Ishikawa (cell line): ENCODE measurements around the gene RPS21.
A peak's percentile ranks its signal among the peaks of the same experiment; 100 is the strongest.

Experiments
- CEBPB ChIP-seq: IDR thresholded peaks from 2 replicates; pipeline ENCODE4 v1.6.1; 2012
- CREB1 ChIP-seq: IDR thresholded peaks from 2 replicates; pipeline ENCODE4 v1.6.1; 2012; ENCODE audit warnings: low read depth
- EGR1 ChIP-seq: IDR thresholded peaks from 2 replicates; pipeline ENCODE4 v1.6.1; 2012
- EP300 ChIP-seq: IDR thresholded peaks from 2 replicates; pipeline ENCODE4 v1.6.1; 2012; ENCODE audit warnings: borderline replicate concordance
- FOXM1 ChIP-seq: IDR thresholded peaks from 2 replicates; pipeline ENCODE4 v1.6.1; 2012; ENCODE audit warnings: low read depth, borderline replicate concordance
- NFIC ChIP-seq: IDR thresholded peaks from 2 replicates; pipeline ENCODE4 v1.6.1; 2012
- RAD21 ChIP-seq: IDR thresholded peaks from 2 replicates; pipeline ENCODE4 v1.6.1; 2012; ENCODE audit warnings: low read depth
- TAF1 ChIP-seq: IDR thresholded peaks from 2 replicates; pipeline ENCODE4 v1.6.1; 2012; ENCODE audit warnings: low read depth, mild to moderate bottlenecking
- TCF12 ChIP-seq: IDR thresholded peaks from 2 replicates; pipeline ENCODE4 v1.6.1; 2012; ENCODE audit warnings: low read depth
- TEAD4 ChIP-seq: IDR thresholded peaks from 2 replicates; pipeline ENCODE4 v1.6.1; 2012
- YY1 ChIP-seq: IDR thresholded peaks from 2 replicates; pipeline ENCODE4 v1.6.1; 2012; ENCODE audit warnings: low read depth
- ZBTB7A ChIP-seq: IDR thresholded peaks from 2 replicates; pipeline ENCODE4 v1.6.1; 2012; ENCODE audit warnings: low read depth
- TF ChIP-seq, protein P1 (sequence below): IDR thresholded peaks from 2 replicates; pipeline ENCODE4 v1.6.1; 2012; ENCODE audit warnings: low read depth, mild to moderate bottlenecking
- TF ChIP-seq, protein P2 (sequence below): IDR thresholded peaks from 2 replicates; pipeline ENCODE4 v1.6.1; 2012
- TF ChIP-seq, protein P3 (sequence below): IDR thresholded peaks from 2 replicates; pipeline ENCODE4 v1.6.1; 2012

The RPS21 gene

DNA sequence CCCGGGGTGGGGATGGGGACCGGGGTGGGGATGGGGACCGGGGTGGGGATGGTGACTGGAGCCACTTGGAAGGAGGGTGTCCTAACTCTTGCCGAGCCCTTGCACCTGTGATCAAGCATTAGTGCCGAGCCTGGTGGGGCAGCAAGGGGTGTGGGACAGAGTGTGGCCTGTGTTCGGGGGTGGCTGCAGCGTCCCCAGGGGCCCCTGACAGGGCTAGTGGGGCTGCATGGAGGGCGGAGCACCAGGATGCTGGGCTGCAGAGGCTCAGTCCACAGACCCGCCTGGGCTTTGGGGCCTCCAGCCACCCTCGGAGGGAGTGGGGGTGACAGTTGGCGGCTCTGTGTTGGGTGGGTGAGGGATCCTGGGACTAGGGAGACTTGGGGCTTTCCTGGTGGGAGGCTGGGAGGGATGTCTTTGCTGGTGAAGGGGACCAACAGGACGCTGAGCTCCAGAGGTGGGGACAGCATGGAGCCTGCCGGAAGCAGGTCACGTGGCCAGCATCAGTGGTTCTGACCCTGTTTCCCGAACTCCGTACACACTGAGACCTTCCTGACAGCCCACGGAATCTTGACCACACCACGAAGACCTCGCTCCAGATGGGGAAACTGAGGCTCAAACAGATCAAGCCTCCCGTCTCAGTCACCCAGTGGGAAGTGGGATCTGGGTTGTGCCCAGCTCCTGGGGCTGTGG, 35.9 kb downstream of the RPS21 start:
- TF ChIP-seq RAD21 (no peak), EGR1 (no peak)
- TF ChIP-seq, protein P1, sequence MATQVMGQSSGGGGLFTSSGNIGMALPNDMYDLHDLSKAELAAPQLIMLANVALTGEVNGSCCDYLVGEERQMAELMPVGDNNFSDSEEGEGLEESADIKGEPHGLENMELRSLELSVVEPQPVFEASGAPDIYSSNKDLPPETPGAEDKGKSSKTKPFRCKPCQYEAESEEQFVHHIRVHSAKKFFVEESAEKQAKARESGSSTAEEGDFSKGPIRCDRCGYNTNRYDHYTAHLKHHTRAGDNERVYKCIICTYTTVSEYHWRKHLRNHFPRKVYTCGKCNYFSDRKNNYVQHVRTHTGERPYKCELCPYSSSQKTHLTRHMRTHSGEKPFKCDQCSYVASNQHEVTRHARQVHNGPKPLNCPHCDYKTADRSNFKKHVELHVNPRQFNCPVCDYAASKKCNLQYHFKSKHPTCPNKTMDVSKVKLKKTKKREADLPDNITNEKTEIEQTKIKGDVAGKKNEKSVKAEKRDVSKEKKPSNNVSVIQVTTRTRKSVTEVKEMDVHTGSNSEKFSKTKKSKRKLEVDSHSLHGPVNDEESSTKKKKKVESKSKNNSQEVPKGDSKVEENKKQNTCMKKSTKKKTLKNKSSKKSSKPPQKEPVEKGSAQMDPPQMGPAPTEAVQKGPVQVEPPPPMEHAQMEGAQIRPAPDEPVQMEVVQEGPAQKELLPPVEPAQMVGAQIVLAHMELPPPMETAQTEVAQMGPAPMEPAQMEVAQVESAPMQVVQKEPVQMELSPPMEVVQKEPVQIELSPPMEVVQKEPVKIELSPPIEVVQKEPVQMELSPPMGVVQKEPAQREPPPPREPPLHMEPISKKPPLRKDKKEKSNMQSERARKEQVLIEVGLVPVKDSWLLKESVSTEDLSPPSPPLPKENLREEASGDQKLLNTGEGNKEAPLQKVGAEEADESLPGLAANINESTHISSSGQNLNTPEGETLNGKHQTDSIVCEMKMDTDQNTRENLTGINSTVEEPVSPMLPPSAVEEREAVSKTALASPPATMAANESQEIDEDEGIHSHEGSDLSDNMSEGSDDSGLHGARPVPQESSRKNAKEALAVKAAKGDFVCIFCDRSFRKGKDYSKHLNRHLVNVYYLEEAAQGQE: no peak

DNA sequence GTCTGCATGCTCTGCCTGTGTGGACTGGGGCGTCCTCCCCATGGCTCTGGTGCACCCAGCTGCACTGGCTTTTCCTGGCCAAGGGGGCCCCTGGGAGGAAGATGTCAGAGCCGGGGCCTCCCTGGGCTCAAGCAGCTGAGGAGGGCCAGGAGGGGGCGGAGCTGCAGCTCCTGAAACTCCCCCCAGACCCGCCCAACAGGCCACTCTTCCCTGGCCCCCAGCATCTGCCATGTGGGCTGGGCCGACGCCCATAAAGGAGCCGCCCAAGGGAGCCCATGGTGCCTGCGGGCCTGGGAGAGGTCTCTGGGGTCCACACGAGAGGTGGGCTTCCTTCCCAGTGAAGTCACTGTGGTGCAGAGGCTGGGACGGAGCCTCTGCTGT, 36.4 kb downstream of the RPS21 start:
- TF ChIP-seq TAF1: no peak
- no peak for TF ChIP-seq CREB1
- no peak for TF ChIP-seq NFIC
- no peak for TF ChIP-seq ZBTB7A
- no peak for TF ChIP-seq RAD21
- no peak for TF ChIP-seq TCF12

DNA sequence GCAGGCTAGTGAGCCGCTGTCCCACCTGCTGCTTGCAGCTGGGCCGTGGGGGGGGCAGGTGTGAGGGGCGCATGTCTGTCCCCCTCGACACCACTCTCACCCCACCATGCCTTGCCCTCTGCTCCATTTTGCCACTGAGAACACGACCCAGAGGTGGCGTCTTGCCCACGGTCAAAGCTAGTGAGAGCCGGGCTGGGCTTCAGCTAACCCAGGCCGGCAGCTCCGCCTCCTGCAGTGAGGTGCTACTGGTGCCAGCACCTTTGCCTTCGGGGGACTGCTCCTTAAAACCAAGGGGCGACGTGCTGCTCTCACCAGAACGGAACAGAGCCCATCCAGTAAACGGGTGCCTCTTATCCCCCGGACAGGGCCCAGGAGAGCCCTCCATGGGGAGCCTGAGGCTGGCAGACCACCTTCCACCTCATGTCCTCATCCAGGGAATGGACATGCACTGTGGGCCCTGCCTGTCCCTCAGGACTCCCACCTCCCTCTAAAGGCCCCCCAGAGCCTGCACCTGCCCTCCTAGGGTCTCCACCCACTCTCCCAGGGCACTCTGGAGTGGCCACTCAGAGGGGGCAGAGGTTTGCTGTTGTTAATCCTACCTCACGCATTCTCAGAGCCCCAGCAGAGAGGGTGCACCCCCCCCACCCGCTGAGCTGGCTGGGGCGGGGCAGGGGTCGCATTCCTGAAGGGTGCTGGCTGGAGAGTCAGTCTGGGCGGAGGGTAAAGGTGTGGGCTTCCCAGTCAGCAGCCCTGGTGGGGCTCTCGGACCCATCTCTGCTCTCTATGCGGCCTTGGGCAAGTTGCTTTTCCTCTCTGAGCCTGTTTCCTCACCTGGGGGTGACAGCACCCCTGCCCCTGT, 37.6 kb downstream of the RPS21 start:
- TF ChIP-seq RAD21: no peak
- TF ChIP-seq, protein P2, sequence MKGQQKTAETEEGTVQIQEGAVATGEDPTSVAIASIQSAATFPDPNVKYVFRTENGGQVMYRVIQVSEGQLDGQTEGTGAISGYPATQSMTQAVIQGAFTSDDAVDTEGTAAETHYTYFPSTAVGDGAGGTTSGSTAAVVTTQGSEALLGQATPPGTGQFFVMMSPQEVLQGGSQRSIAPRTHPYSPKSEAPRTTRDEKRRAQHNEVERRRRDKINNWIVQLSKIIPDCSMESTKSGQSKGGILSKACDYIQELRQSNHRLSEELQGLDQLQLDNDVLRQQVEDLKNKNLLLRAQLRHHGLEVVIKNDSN: no peak

DNA sequence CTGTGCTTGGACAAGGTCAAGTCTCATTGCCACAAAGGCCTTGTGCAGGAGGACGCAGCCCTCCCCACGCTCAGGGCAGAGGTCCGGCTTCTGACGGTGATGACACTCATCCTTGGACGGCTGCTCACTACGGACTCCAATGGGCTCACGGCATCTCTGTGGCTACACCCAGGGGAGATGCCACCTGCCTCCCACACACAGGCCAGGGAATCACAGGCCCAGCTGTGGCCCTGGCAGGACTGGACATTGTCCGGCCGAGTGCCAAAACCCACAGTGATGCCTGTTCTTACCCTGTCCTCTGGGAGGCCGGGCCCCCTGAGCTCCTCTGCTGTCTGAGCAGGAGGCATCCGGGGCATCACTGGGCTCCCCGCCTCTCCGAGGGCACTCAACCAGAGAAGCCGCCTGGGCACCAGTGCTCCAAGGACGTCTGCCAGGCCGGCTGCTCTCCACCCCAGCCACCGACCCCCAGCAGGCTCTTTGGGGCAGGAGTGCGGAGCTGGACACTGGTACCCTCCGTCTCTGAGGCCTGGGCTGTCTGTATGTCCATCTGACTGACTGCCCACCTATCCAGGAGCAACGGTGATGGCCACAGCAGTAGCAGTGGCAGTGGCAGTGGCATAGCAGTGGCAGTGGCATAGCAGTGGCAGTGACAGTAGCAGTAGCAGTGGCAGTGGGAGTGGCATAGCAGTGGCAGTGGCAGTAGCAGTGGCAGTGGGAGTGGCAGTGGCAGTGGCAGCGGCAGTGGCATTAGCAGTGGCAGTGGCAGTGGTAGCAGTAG, 38.6 kb downstream of the RPS21 start:
- TF ChIP-seq, protein P1: no peak
- TF ChIP-seq TEAD4 (no peak), YY1 (no peak), RAD21 (no peak), CEBPB (no peak), EP300 (no peak), TAF1 (no peak), NFIC (no peak), EGR1 (no peak), TCF12 (no peak)
- TF ChIP-seq, protein P2: no peak
- TF ChIP-seq, protein P3, sequence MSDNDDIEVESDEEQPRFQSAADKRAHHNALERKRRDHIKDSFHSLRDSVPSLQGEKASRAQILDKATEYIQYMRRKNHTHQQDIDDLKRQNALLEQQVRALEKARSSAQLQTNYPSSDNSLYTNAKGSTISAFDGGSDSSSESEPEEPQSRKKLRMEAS: no peak

DNA sequence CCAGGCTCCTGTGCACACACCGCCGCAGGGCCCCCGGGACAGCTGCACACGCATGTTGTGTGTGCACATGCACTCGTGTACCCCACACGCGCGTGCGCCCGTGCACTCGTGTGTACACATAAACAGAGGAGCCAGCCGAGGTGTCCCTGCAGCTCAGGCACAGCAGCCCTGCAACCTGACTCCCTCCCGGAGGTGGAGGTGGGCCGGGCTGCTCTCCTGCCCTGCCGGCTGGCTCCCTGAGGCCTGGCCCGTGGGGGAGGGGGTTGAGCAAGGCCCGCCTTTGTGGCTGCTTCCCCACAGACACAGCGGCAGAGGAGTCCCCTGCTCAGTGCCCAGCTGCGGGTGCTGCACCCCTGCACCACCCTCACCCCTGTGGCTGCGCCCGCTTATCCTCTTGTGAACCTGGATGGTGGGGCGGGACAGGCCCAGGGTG, 39.8 kb downstream of the RPS21 start:
- TF ChIP-seq EP300: peak; percentile 31; the same call in 1 of the 2 replicates
- TF ChIP-seq, protein P1: no peak
- TF ChIP-seq TCF12: no peak; the same call in 1 of the 2 replicates
- TF ChIP-seq, protein P2: no peak
- TF ChIP-seq, protein P3: no peak
- TF ChIP-seq ZBTB7A: no peak
- no peak for TF ChIP-seq YY1
- TF ChIP-seq EGR1: no peak
- peak; percentile 22; the same call in 1 of the 2 replicates for TF ChIP-seq TEAD4
- 0 out of 2 replicates have a peak, but pooled peaks have one; percentile 12 for TF ChIP-seq NFIC
- no peak for TF ChIP-seq CEBPB
- no peak for TF ChIP-seq RAD21
- no peak for TF ChIP-seq FOXM1
